GM12878 (cell line): ENCODE results near the gene HDX. TPM values are rescaled to one million over a fixed set of nuclear protein-coding genes. Genes with fewer than 3 reads are reported as not detected.

Source experiments
- ATAC-seq: fragments of 200-7000 bp; cut with Tn5 transposase; 3 replicates; pipeline ENCODE4 v1.9.1; 2020; ENCODE audit warnings: mild to moderate bottlenecking, moderate library complexity
- BruUV-seq: library from RNA; stranded (reverse); fragments of 400-500 nt; replicated peaks from 2 replicates; lab custom pipeline; 2021; lab: Mats Ljungman, UMichigan
- CTCF ChIA-PET: fragments of 300-600 bp; sonication (Branson Sonifier 250); formaldehyde crosslinking; extraction: SDS; loops from one replicate; lab custom pipeline; 2021; ENCODE audit warnings: inconsistent platforms; lab: Yijun Ruan, JAX
- POLR2A ChIA-PET: fragments of 350-600 bp; formaldehyde crosslinking; extraction: SDS; loops from one replicate; lab custom pipeline; 2021; ENCODE audit warnings: inconsistent platforms; lab: Charles Lee
- RAD21 ChIA-PET: fragments of 300-600 bp; sonication (Branson Sonifier 250); formaldehyde crosslinking; loops from one replicate; lab custom pipeline; 2023; ENCODE audit warnings: antibody characterized with exemption; ENCODE audit not compliant: unreplicated experiment; lab: Charles Lee
- SMC1A ChIA-PET: fragments of 300-600 bp; sonication (Branson Sonifier 250); formaldehyde crosslinking; loops from one replicate; lab custom pipeline; 2023; ENCODE audit not compliant: unreplicated experiment, uncharacterized antibody; lab: Charles Lee
- DNase-seq: peaks from one replicate; pipeline ENCODE4 v3.0.0-alpha.2; 2011; ENCODE audit warnings: low read depth, low spot score
- FAIRE-seq: peaks from 3 replicates; lab custom pipeline; 2011; peaks lifted over from hg19 to GRCh38; lab: Jason Lieb, UNC
- H2AFZ ChIP-seq: 2 replicates; pipeline ENCODE4 v1.6.0; 2011; ENCODE audit warnings: low read depth, low read length, control low read depth; ENCODE audit not compliant: control insufficient read depth
- H3K27ac ChIP-seq: 2 replicates; pipeline ENCODE4 v1.5.1; 2011; ENCODE audit warnings: control low read depth; ENCODE audit not compliant: control insufficient read depth, insufficient read depth
- H3K27me3 ChIP-seq, 2 experiments: replicated peaks in 1 of 2; 2 replicates each; pipeline versions ENCODE4 v1.6.0 to v1.6.1; 2011; ENCODE audit warnings: low read length in 1 of 2; ENCODE audit not compliant: control insufficient read depth in 2 of 2, insufficient read depth in 2 of 2
- H3K36me3 ChIP-seq, 2 experiments: 2 replicates each; pipeline ENCODE4 v1.5.1; 2011; ENCODE audit warnings: low read length in 1 of 2; ENCODE audit not compliant: control insufficient read depth in 2 of 2, insufficient read depth in 2 of 2
- H3K4me1 ChIP-seq: 2 replicates; pipeline ENCODE4 v1.6.1; 2011; ENCODE audit warnings: mild to moderate bottlenecking, low read length, moderate library complexity, mixed read lengths; ENCODE audit not compliant: control insufficient read depth, insufficient read depth
- H3K4me2 ChIP-seq: 2 replicates; pipeline ENCODE4 v1.6.0; 2011; ENCODE audit warnings: control low read depth; ENCODE audit not compliant: control insufficient read depth, insufficient read depth
- H3K4me3 ChIP-seq: fragments of 200-600 bp; sonication (generic); 2 replicates; pipeline ENCODE4 v1.5.1; 2016
- H3K79me2 ChIP-seq: 2 replicates; pipeline ENCODE4 v1.6.0; 2011; ENCODE audit warnings: low read length; ENCODE audit not compliant: control insufficient read depth, insufficient read depth
- H3K9ac ChIP-seq: 2 replicates; pipeline ENCODE4 v1.8.0; 2011; ENCODE audit warnings: low read length, control low read depth, mixed read lengths; ENCODE audit not compliant: control insufficient read depth, insufficient read depth
- H3K9me3 ChIP-seq: replicated peaks from 3 replicates; pipeline ENCODE4 v1.5.1; 2011; ENCODE audit warnings: mild to moderate bottlenecking, low read length; ENCODE audit not compliant: control insufficient read depth, insufficient read depth
- H4K20me1 ChIP-seq: 2 replicates; pipeline ENCODE4 v1.6.0; 2011; ENCODE audit not compliant: control insufficient read depth, insufficient read depth
- ATF7 ChIP-seq: fragments of 450-650 bp; IDR thresholded peaks from 2 replicates; pipeline ENCODE4 v1.6.1; 2016; ENCODE audit warnings: low read depth, mild to moderate bottlenecking
- BACH1 ChIP-seq: fragments of 450-650 bp; IDR thresholded peaks from 2 replicates; pipeline ENCODE4 v1.6.1; 2017; ENCODE audit warnings: mild to moderate bottlenecking, borderline replicate concordance
- CREM ChIP-seq: IDR thresholded peaks from 2 replicates; pipeline ENCODE4 v1.6.1; 2014; ENCODE audit warnings: antibody characterized with exemption, low read depth
- ESRRA ChIP-seq: IDR thresholded peaks from 2 replicates; pipeline ENCODE4 v1.6.1; 2012; ENCODE audit warnings: mild to moderate bottlenecking, low read length, improper control_type of control experiment
- ETV6 ChIP-seq, 2 experiments: fragments of 450-650 bp in 1 of 2; IDR thresholded peaks in 1 of 2; conservative IDR thresholded peaks in 1 of 2; 2 replicates each; pipeline ENCODE4 v1.6.1; 2014; ENCODE audit warnings: antibody characterized with exemption in 1 of 2, borderline replicate concordance in 1 of 2, low read depth in 1 of 2, mild to moderate bottlenecking in 1 of 2, moderate library complexity in 1 of 2
- MEF2A ChIP-seq: IDR thresholded peaks from 2 replicates; pipeline ENCODE4 v1.6.1; 2011; ENCODE audit warnings: low read depth, mild to moderate bottlenecking, low read length, moderate library complexity; ENCODE audit not compliant: insufficient read depth
- MYB ChIP-seq: fragments of 150-350 bp; IDR thresholded peaks from 2 replicates; pipeline ENCODE4 v1.6.1; 2014; ENCODE audit warnings: mild to moderate bottlenecking, low read depth, low read length, borderline replicate concordance
- PAX5 ChIP-seq: IDR thresholded peaks from 2 replicates; pipeline ENCODE4 v1.6.1; 2011; ENCODE audit warnings: low read depth, low read length, borderline replicate concordance
- STAT1 ChIP-seq: fragments of 450-650 bp; conservative IDR thresholded peaks from 2 replicates; pipeline ENCODE4 v1.6.1; 2014; ENCODE audit warnings: antibody characterized with exemption, mild to moderate bottlenecking
- TCF12 ChIP-seq: IDR thresholded peaks from 2 replicates; pipeline ENCODE4 v1.6.1; 2011; ENCODE audit warnings: low read depth, mild to moderate bottlenecking, low read length
- ZSCAN29 ChIP-seq: fragments of 450-650 bp; IDR thresholded peaks from 2 replicates; pipeline ENCODE4 v1.6.1; 2017; ENCODE audit warnings: mild to moderate bottlenecking, moderate library complexity
- WGBS: methylation state at CpG from one replicate; pipeline ENCODE4 v1.1.6; 2016; ENCODE audit warnings: low lambda C conversion rate; ENCODE audit not compliant: insufficient replicate concordance, insufficient coverage; ENCODE audit errors: missing lambda C conversion rate; 5-methylcytosine and 5-hydroxymethylcytosine counted together
- in situ Hi-C: fragments of 300-500 bp; cut with MboI; formaldehyde crosslinking; loops from 9 replicates; pipeline ENCODE4 v1.14.3; 2018; ENCODE audit warnings: mixed read lengths
- intact Hi-C: fragments of 100-400 bp; cut with micrococcal nuclease; formaldehyde crosslinking; loops from one replicate; pipeline ENCODE4 v1.14.2; 2022; ENCODE audit not compliant: unreplicated experiment
- polyA plus RNA-seq, 11 experiments: library from polyadenylated mRNA; depleted of rRNA in 4 of 11; unstranded in 6 of 11; stranded (reverse) in 5 of 11; fragments of >200 nt; fragmentation: Nextera tagmentation in 4 of 11; fragmentation: Illumina TruSeq in 1 of 11; extraction: Ambion mirVana in 4 of 11; extraction: Trizol in 1 of 11; gene quantifications; 1 replicate in 1 of 11; 2 replicates in 10 of 11; pipeline versions ENCODE4 v1.2.1 to v1.2.3, GENCODE V29; 2011 to 2016; ENCODE audit warnings: inconsistent platforms in 2 of 11, missing spikeins in 2 of 11, low read depth in 1 of 11
- total RNA-seq, 4 experiments: library from RNA; depleted of rRNA in 3 of 4; stranded (reverse); fragments of >200 nt in 3 of 4; fragmentation: Illumina TruSeq in 1 of 4; extraction: Trizol in 1 of 4; gene quantifications; 2 replicates each; pipeline versions ENCODE4 v1.2.1 to v1.2.3, GENCODE V29; 2013 to 2021
- TF ChIP-seq, protein P1 (sequence below): fragments of 450-650 bp; IDR thresholded peaks from 2 replicates; pipeline ENCODE4 v1.6.1; 2016; ENCODE audit warnings: mild to moderate bottlenecking

HDX gene
- total and polyA plus RNA-seq, 10 of the 15 experiments (the other 5 are each of a cell fraction or from before 2014, with no cell fraction given) = 2.9 to 8.6 (median 6.3) TPM; not detected in 1

DNA sequence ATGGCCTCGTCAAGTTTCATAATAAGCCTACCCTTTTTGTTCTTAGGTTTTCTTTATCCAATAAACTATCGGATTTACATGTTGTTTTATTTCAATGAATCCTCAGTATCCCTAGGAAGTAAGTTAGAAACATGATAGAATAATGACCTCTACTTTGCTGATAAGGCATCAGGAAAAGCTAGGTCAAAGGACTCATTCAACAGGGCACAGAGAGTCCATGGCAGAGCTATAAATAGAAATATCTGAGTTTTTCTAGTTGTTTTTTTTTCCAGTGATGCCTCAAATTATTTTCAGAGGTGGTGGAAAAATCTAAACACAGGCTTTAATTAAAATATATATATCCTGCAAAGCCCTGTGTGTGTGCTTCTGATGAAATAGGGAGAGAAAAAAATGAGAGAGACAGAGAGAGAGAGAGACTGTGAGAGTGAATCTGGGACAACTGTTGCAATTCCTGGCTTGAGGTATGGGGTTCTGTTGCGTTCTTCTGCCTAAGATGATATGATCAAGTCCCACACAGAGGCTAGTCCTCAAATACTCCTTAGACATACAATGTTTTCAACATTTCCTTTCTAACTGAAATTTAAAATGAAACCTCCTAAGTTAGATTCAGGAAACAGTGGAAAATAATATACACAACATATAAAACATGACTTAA is 139.9 kb downstream of the HDX start:
- WGBS = 57% methylated on average over 3 of the region's 3 CpGs
- CTCF ChIA-PET = interaction anchor here (0.6 kb wide), 1 partner anchor 65 kb away, joined by 3 read pairs; no protein-coding TSS in a partner anchor
- SMC1A ChIA-PET = no interaction called here
- POLR2A ChIA-PET = no interaction called here
- ATAC-seq = no peak
- Histone ChIP-seq H3K27ac (no peak overlapping the region), H3K36me3 (no peaks in the 10 kb centered on the region), H3K27me3 (no peaks in the 10 kb centered on the region), H3K4me3 (no peak overlapping the region), H3K4me2 (no peak overlapping the region), H2AFZ (no peak overlapping the region)
- RAD21 ChIA-PET = no interaction called here
- no peak for FAIRE-seq
- no peak for TF ChIP-seq BACH1
- TF ChIP-seq, all 136 proteins: peak for 0
- in situ Hi-C loops (no loop called here), intact Hi-C loops (no loop called here)
- Histone ChIP-seq H3K79me2 (no peaks in the 10 kb centered on the region), H3K4me1 (no peaks in the 10 kb centered on the region), H3K9me3 (no peaks in the 10 kb centered on the region), H3K9ac (no peak overlapping the region), H4K20me1 (no peaks in the 10 kb centered on the region)
- BruUV-seq = no TSS peak
- DNase-seq = no peak

GRCh38 chrX:84358271-84358670 is 144.0 kb downstream of the HDX start:
- H3K79me2 ChIP-seq = no peaks in the 10 kb centered on the region
- no TSS peak for BruUV-seq
- CTCF ChIA-PET = interaction anchor here (1.2 kb wide), 1 partner anchor 19 kb away, joined by 6 read pairs; no protein-coding TSS in a partner anchor

More at GRCh38 chrX:84358271-84358670, 144.0 kb downstream of the HDX start:
- H3K4me3 ChIP-seq = no peak overlapping the region
- no peaks in the 10 kb centered on the region for H4K20me1 ChIP-seq
- POLR2A ChIA-PET = no interaction called here
- no peak overlapping the region for H3K27ac ChIP-seq
- no peak for TF ChIP-seq MYB
- TF ChIP-seq BACH1 = no peak
- TF ChIP-seq, protein P1, sequence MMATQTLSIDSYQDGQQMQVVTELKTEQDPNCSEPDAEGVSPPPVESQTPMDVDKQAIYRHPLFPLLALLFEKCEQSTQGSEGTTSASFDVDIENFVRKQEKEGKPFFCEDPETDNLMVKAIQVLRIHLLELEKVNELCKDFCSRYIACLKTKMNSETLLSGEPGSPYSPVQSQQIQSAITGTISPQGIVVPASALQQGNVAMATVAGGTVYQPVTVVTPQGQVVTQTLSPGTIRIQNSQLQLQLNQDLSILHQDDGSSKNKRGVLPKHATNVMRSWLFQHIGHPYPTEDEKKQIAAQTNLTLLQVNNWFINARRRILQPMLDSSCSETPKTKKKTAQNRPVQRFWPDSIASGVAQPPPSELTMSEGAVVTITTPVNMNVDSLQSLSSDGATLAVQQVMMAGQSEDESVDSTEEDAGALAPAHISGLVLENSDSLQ = no peak
- no peak for TF ChIP-seq ZSCAN29
- no peak for TF ChIP-seq PAX5
- TF ChIP-seq TCF12 = no peak
- no peak for TF ChIP-seq MEF2A
- TF ChIP-seq STAT1 = no peak
- TF ChIP-seq ESRRA = no peak
- no peak for TF ChIP-seq ATF7
- TF ChIP-seq ETV6 (conservative IDR thresholded peaks at IDR 0.05 in 1 of 2, IDR thresholded peaks at IDR 0.05 in 1 of 2; ENCODE audit: borderline replicate concordance in 1 of 2, low read depth in 1 of 2) = no peak
- TF ChIP-seq CREM = no peak
- TF ChIP-seq, all 136 proteins: peak for 0
- DNase-seq (no peak), FAIRE-seq (no peak), ATAC-seq (no peak)
- WGBS = 58% methylated on average over 1 of the region's 1 CpG
- SMC1A ChIA-PET = no interaction called here
- in situ Hi-C loops = no loop called here
- Histone ChIP-seq H3K9ac (no peak overlapping the region), H2AFZ (no peak overlapping the region), H3K27me3 (no peaks in the 10 kb centered on the region), H3K4me1 (no peaks in the 10 kb centered on the region), H3K4me2 (no peak overlapping the region), H3K36me3 (no peaks in the 10 kb centered on the region), H3K9me3 (no peaks in the 10 kb centered on the region)
- intact Hi-C loops = no loop called here
- RAD21 ChIA-PET = no interaction called here
